GM18867 (cell line): ENCODE data around the gene C2orf42.
"Not testable (repeated sequence)": the region's sequence is repeated elsewhere in the genome, so short reads cannot be mapped to it uniquely, and the experiment has no call there.

Source experiments
- ATAC-seq: cut with Tn5 transposase; IDR thresholded peaks from one replicate; pipeline ENCODE4 v1.9.1; 2021; ENCODE audit warnings: mild to moderate bottlenecking, moderate library complexity; ENCODE audit not compliant: unreplicated experiment

C2orf42 gene

GRCh38 chr2:70181363-70181956 lies 9.4 kb downstream of the C2orf42 start:
- peak; percentile 84 for ATAC-seq

GRCh38 chr2:70173520-70173919 lies 17.3 kb downstream of the C2orf42 start:
- no peak for ATAC-seq

- not testable (repeated sequence) for ATAC-seq
Measured at GRCh38 chr2:70169654-70170245, 21.1 kb downstream of the C2orf42 start.

- peak; percentile 88 for ATAC-seq
Measured at GRCh38 chr2:70161069-70161534, 29.7 kb downstream of the C2orf42 start.

- ATAC-seq, result no peak
Measured at GRCh38 chr2:70160545-70160944, 30.3 kb downstream of the C2orf42 start.

- not testable (repeated sequence) for ATAC-seq
Measured at GRCh38 chr2:70149130-70149686, 41.6 kb downstream of the C2orf42 start.

GRCh38 chr2:70148211-70148760 lies 42.5 kb downstream of the C2orf42 start:
- ATAC-seq, result not testable (repeated sequence)

GRCh38 chr2:70145851-70146739 lies 44.7 kb downstream of the C2orf42 start:
- no peak for ATAC-seq

GRCh38 chr2:70145144-70145490 lies 45.7 kb downstream of the C2orf42 start:
- ATAC-seq, result no peak

- ATAC-seq, result no peak
Measured at GRCh38 chr2:70144443-70145143, 46.2 kb downstream of the C2orf42 start.

- no peak for ATAC-seq
Measured at GRCh38 chr2:70143314-70144150, 47.3 kb downstream of the C2orf42 start.

GRCh38 chr2:70142590-70143313 lies 48.1 kb downstream of the C2orf42 start:
- peak; percentile 70 for ATAC-seq

- ATAC-seq, result peak; percentile 55
Measured at GRCh38 chr2:70141902-70142589, 48.8 kb downstream of the C2orf42 start.

- peak; percentile 29 for ATAC-seq
Measured at GRCh38 chr2:70141212-70141901, 49.5 kb downstream of the C2orf42 start.

- no peak for ATAC-seq
Measured at GRCh38 chr2:70140791-70141211, 50.0 kb downstream of the C2orf42 start.

- not testable (repeated sequence) for ATAC-seq
Measured at GRCh38 chr2:70134323-70134983, 56.4 kb downstream of the C2orf42 start.
